22Rv1 (cell line): ENCODE measurements around the gene PTGES.

ENCODE experiments used
- CTCF ChIP-seq: fragments of 450-650 bp; IDR thresholded peaks from 2 replicates; pipeline ENCODE4 v1.5.1; 2017; ENCODE audit warnings: mild to moderate bottlenecking
- ZFX ChIP-seq: fragments of 450-650 bp; IDR thresholded peaks from 2 replicates; pipeline ENCODE4 v1.6.1; 2017; ENCODE audit warnings: antibody characterized with exemption, borderline replicate concordance

GRCh38 chr9:129732100-129732499 is 20.7 kb downstream of the PTGES start:
- TF ChIP-seq CTCF (no peak), ZFX (no peak)
